NCI-H510A (cell line): ENCODE results near the gene SLCO2A1.

ENCODE experiments used
- DNase-seq: peaks from one replicate; lab custom pipeline; 2025; lab: John Stamatoyannopoulos, UW

The SLCO2A1 gene

GRCh38 chr3:133949438-133949837 lies 80.3 kb downstream of the SLCO2A1 start:
- DNase-seq = no peak

- no peak for DNase-seq
These were observed 80.7 kb downstream of the SLCO2A1 start for GRCh38 chr3:133948996-133949395.

- DNase-seq = no peak
These were observed 81.5 kb downstream of the SLCO2A1 start for GRCh38 chr3:133948131-133948810.

GRCh38 chr3:133945381-133946095 lies 84.2 kb downstream of the SLCO2A1 start:
- DNase-seq = no peak

- no peak for DNase-seq
These were observed 84.9 kb downstream of the SLCO2A1 start for GRCh38 chr3:133944641-133945380.

GRCh38 chr3:133944181-133944580 lies 85.5 kb downstream of the SLCO2A1 start:
- no peak for DNase-seq

- no peak for DNase-seq
These were observed 86.0 kb downstream of the SLCO2A1 start for GRCh38 chr3:133943639-133944141.

GRCh38 chr3:133943031-133943535 lies 86.6 kb downstream of the SLCO2A1 start:
- DNase-seq = no peak

- no peak for DNase-seq
These were observed 88.3 kb downstream of the SLCO2A1 start for GRCh38 chr3:133941415-133941821.

GRCh38 chr3:133940536-133940935 lies 89.2 kb downstream of the SLCO2A1 start:
- no peak for DNase-seq

- DNase-seq = no peak
These were observed 90.3 kb downstream of the SLCO2A1 start for GRCh38 chr3:133939463-133939835.

- DNase-seq = no peak
These were observed 90.8 kb downstream of the SLCO2A1 start for GRCh38 chr3:133938770-133939462.

GRCh38 chr3:133937756-133938601 lies 91.7 kb downstream of the SLCO2A1 start:
- DNase-seq = no peak

- no peak for DNase-seq
These were observed 92.6 kb downstream of the SLCO2A1 start for GRCh38 chr3:133937061-133937686.

- DNase-seq = no peak
These were observed 93.6 kb downstream of the SLCO2A1 start for GRCh38 chr3:133935843-133936769.

- DNase-seq = no peak
These were observed 94.5 kb downstream of the SLCO2A1 start for GRCh38 chr3:133934996-133935842.

- DNase-seq = no peak
These were observed 95.4 kb downstream of the SLCO2A1 start for GRCh38 chr3:133934073-133934970.
